GM20431 (cell line): ENCODE measurements around the gene EPS15.
"Not testable (repeated sequence)": the region's sequence is repeated elsewhere in the genome, so short reads cannot be mapped to it uniquely, and the experiment has no call there.

Experiments
- in situ Hi-C: fragments of 300-500 bp; cut with MseI, MboI; formaldehyde crosslinking; loops from one replicate; pipeline ENCODE4 v1.15.0; 2020; ENCODE audit warnings: low sequenced_read_pairs; ENCODE audit not compliant: unreplicated experiment

The EPS15 gene

GRCh38 chr1:51435878-51436277, 83.2 kb downstream of the EPS15 start:
- in situ Hi-C loops, result no loop called here

GRCh38 chr1:51433972-51434510, 85.0 kb downstream of the EPS15 start:
- in situ Hi-C loops, result no loop called here

- in situ Hi-C loops, result no loop called here
Observed at GRCh38 chr1:51433269-51433971, 85.6 kb downstream of the EPS15 start.

GRCh38 chr1:51432146-51432545, 86.9 kb downstream of the EPS15 start:
- in situ Hi-C loops, result no loop called here

GRCh38 chr1:51427438-51427837, 91.6 kb downstream of the EPS15 start:
- in situ Hi-C loops, result no loop called here

GRCh38 chr1:51425955-51426354, 93.1 kb downstream of the EPS15 start:
- in situ Hi-C loops, result no loop called here

GRCh38 chr1:51425273-51425672, 93.8 kb downstream of the EPS15 start:
- in situ Hi-C loops, result no loop called here

GRCh38 chr1:51423073-51423821, 95.8 kb downstream of the EPS15 start:
- in situ Hi-C loops, result no loop called here

GRCh38 chr1:51422367-51423072, 96.5 kb downstream of the EPS15 start:
- in situ Hi-C loops, result no loop called here

- in situ Hi-C loops, result no loop called here
Observed at GRCh38 chr1:51421964-51422363, 97.1 kb downstream of the EPS15 start.

- in situ Hi-C loops, result no loop called here
Observed at GRCh38 chr1:51420867-51421627, 98.0 kb downstream of the EPS15 start.

- in situ Hi-C loops, result no loop called here
Observed at GRCh38 chr1:51418384-51418959, 100.6 kb downstream of the EPS15 start.

- in situ Hi-C loops, result no loop called here
Observed at GRCh38 chr1:51417496-51418383, 101.3 kb downstream of the EPS15 start.

GRCh38 chr1:51416910-51417309, 102.2 kb downstream of the EPS15 start:
- in situ Hi-C loops, result no loop called here

GRCh38 chr1:51415963-51416362, 103.1 kb downstream of the EPS15 start:
- in situ Hi-C loops, result no loop called here

GRCh38 chr1:51414811-51415210, 104.3 kb downstream of the EPS15 start:
- in situ Hi-C loops, result no loop called here

- in situ Hi-C loops, result not testable (repeated sequence)
Observed at GRCh38 chr1:51411820-51412219, 107.2 kb downstream of the EPS15 start.

GRCh38 chr1:51410568-51411460, 108.3 kb downstream of the EPS15 start:
- in situ Hi-C loops, result no loop called here
